Duodenal mucosa (tissue), 2 donors: ENCODE results near the gene CDC42BPB.

ENCODE experiments used
- H3K27ac ChIP-seq: one replicate; pipeline ENCODE4 v1.7.0; 2013; ENCODE audit warnings: low read depth, low read length
- H3K27me3 ChIP-seq, 2 donors: one replicate each; pipeline ENCODE4 v1.7.0; 2013; ENCODE audit warnings: low read length in 2 of 2, control low read depth in 1 of 2; ENCODE audit not compliant: insufficient read depth in 2 of 2, control insufficient read depth in 1 of 2
- H3K36me3 ChIP-seq, 2 donors: one replicate each; pipeline ENCODE4 v1.7.0; 2013; ENCODE audit warnings: low read length in 2 of 2, control low read depth in 1 of 2; ENCODE audit not compliant: insufficient read depth in 2 of 2, control insufficient read depth in 1 of 2
- H3K4me1 ChIP-seq, 2 donors: one replicate each; pipeline ENCODE4 v1.7.0; 2013; ENCODE audit warnings: low read length in 2 of 2, control low read depth in 1 of 2; ENCODE audit not compliant: insufficient read depth in 2 of 2, control insufficient read depth in 1 of 2
- H3K4me3 ChIP-seq, 2 donors: one replicate each; pipeline ENCODE4 v1.7.0; 2013; ENCODE audit warnings: low read length in 2 of 2, low read depth in 1 of 2
- H3K9ac ChIP-seq, 2 donors: one replicate each; pipeline ENCODE4 v1.7.0; 2013; ENCODE audit warnings: low read length in 2 of 2, low read depth in 1 of 2
- H3K9me3 ChIP-seq, 2 donors: one replicate each; pipeline ENCODE4 v1.7.0; 2013; ENCODE audit warnings: low read length in 2 of 2, control low read depth in 1 of 2; ENCODE audit not compliant: control insufficient read depth in 1 of 2

CDC42BPB gene

DNA sequence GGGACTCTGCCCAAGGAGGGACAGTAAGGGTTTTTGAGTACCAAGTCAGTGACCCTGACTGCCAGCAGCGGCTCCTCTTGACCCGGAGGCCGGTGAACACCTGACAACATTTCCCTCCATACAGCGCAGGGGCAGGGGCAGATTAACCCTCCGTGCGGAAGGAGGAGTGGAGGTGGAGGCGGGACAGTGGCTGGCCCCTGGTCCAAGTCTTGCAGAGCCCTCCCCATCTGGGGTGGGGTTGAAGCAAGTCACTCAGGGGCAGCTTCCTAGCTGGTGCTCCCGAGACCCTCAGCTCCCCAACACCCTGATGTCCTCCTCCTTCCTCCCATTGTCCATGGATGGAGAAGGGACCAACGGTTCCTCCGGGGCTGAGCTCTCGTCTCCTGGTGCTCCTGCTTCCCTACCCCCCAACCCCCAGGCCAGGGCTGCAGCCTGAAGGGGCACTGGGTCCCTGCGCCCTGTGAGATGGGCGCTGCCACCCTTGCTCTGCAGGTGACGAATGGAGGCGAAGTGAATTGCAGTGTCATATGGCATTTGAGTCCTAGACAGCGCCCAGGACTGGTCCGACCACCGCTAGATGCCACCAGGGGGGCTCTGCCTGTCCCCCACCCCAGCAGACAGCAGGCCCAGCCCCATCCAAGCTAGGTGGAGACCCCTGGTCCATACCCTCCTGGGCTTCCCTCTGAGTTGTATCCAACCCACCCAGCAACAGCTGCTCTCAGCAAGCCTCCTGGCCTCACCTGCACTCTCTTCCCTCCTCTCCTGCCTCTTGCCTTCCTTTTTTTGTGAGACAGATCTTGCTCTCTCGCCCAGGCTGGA is 141.8 kb downstream of the CDC42BPB start:
- Histone ChIP-seq H3K9ac (no peak overlapping the region), H3K4me1 (peaks cover 0 to 6% of the 10 kb centered on the region in 2 donors), H3K27me3 (no peaks in the 10 kb centered on the region), H3K9me3 (no peaks in the 10 kb centered on the region), H3K36me3 (peaks cover 0 to 5% of the 10 kb centered on the region in 2 donors), H3K27ac (no peak overlapping the region), H3K4me3 (no peak overlapping the region)

DNA sequence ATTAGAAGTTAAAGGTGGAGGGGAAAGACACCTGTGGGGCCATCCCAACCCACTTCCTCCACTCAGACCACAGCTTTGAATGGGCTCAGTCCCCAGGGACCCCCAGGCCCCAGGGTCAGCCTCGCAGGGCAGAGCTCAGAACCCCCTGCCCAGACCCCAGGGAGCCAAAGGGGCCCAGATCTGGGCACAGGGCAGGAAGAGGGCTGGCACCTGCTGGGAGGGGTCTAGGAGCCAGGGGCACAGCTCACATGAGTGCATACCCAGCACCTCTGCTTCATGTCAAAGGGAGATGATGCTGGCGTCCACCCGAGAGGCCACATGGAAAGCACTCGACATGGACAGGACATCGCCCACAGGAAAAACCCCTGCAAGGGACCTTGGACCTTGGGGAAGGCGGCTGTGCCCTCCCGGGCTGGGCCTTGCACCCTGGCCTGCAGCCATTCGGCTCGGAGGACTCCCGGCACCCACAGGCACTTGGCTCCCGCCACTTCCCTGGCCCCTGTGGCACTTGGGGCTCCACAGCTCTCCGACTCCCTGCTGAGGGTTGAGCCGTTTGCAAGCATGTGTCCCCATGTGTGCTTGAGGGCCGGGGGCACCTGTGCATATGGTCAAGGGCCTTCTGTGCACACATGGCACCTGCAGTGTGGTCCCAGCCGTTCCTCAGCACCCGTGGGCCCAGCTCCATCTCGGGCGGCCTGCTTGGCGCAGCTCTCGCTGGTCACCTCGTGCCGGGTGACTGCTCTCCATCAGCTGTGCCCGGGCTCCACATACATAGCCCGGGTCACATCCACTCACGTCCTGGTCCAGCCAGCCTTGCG is 142.7 kb downstream of the CDC42BPB start:
- Histone ChIP-seq H3K4me3 (no peak overlapping the region), H3K9ac (no peak overlapping the region), H3K27ac (no peak overlapping the region), H3K27me3 (no peaks in the 10 kb centered on the region), H3K4me1 (peaks cover 0 to 6% of the 10 kb centered on the region in 2 donors), H3K9me3 (no peaks in the 10 kb centered on the region), H3K36me3 (peaks cover 0 to 5% of the 10 kb centered on the region in 2 donors)

- no peak overlapping the region for H3K9ac ChIP-seq
- H3K9me3 ChIP-seq = no peaks in the 10 kb centered on the region
- no peak overlapping the region for H3K4me3 ChIP-seq
- peaks cover 0 to 6% of the 10 kb centered on the region in 2 donors for H3K36me3 ChIP-seq
- no peak overlapping the region for H3K27ac ChIP-seq
- H3K27me3 ChIP-seq = no peaks in the 10 kb centered on the region
- peaks cover 0 to 6% of the 10 kb centered on the region in 2 donors for H3K4me1 ChIP-seq
Observed at GRCh38 chr14:102913341-102914211, 143.8 kb downstream of the CDC42BPB start.

DNA sequence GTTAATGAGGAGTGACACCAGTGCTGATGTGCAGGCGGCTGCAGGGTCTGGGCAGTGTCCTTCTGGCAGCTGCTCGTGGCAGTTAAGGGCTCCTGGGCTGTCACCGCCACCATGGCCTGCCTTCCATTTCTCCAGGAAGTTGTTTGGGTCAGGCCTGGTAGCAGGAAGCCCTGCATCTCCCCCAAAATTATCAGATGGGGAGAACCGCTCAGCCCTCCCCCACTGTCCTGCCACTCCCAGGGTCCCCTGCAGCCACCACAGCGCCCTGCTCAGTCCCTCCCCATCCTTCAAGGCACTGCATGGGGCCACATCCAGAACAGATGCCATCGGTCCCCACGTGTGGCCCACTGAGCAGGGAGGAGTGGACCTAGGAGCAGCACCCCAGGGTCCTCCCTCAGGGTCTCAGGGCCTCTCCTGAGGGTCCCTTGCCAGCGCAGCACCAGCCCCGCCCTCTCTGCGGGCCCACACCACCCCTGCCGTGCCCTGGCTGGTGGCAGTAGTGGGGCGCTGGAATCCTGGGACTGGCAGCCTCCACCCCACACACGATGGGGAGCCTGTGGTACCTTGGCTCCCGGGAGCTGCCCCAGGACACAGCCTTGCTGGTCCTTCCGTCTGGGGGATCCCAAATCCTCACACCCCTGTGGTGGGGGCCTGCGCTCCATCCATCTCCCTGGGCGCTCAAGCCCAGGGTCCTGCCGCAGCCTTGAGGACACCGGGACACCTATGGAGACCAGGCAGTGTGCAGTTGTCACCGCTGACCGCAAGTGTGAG is 145.2 kb downstream of the CDC42BPB start:
- no peak overlapping the region for H3K4me3 ChIP-seq
- H3K27ac ChIP-seq = no peak overlapping the region
- H3K9me3 ChIP-seq = no peaks in the 10 kb centered on the region
- peaks cover 0 to 6% of the 10 kb centered on the region in 2 donors for H3K4me1 ChIP-seq
- H3K36me3 ChIP-seq = peaks cover 0 to 14% of the 10 kb centered on the region in 2 donors
- no peaks in the 10 kb centered on the region for H3K27me3 ChIP-seq
- H3K9ac ChIP-seq = no peak overlapping the region

DNA sequence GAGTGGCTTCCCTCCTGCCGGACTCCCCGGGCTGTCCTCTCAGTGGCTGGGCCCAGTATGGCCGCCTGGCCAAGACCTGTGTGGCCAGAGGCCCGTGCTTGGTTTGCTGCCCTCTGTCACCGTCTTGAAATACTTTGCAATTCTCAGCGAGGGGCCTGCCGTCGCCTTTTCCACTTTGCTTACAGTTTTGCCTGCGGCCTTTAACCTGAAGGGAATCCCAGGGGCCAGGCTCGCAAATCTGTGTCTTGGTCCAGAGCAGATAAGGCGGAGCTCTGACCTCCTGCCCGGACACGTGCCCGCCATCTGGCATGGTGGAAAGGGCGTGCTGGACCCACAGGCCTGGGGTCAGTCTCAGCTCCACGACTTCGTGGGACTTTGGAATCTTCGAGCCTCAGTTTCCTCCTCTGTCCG is 145.8 kb downstream of the CDC42BPB start:
- no peaks in the 10 kb centered on the region for H3K9me3 ChIP-seq
- H3K4me1 ChIP-seq = peaks cover 0 to 6% of the 10 kb centered on the region in 2 donors
- peaks cover 0 to 19% of the 10 kb centered on the region in 2 donors for H3K36me3 ChIP-seq
- no peaks in the 10 kb centered on the region for H3K27me3 ChIP-seq
- H3K4me3 ChIP-seq = no peak overlapping the region
- no peak overlapping the region for H3K9ac ChIP-seq
- no peak overlapping the region for H3K27ac ChIP-seq

GRCh38 chr14:102910442-102910841 is 146.9 kb downstream of the CDC42BPB start:
- Histone ChIP-seq H3K4me3 (no peak overlapping the region), H3K4me1 (peaks cover 0 to 6% of the 10 kb centered on the region in 2 donors), H3K27ac (no peak overlapping the region), H3K36me3 (peaks cover 3 to 25% of the 10 kb centered on the region in 2 donors), H3K9ac (no peak overlapping the region), H3K27me3 (no peaks in the 10 kb centered on the region), H3K9me3 (no peaks in the 10 kb centered on the region)

- Histone ChIP-seq H3K9ac (no peak overlapping the region), H3K27me3 (no peaks in the 10 kb centered on the region), H3K36me3 (peaks cover 8 to 30% of the 10 kb centered on the region in 2 donors), H3K4me1 (peaks cover 0 to 6% of the 10 kb centered on the region in 2 donors), H3K4me3 (no peak overlapping the region), H3K27ac (no peak overlapping the region), H3K9me3 (no peaks in the 10 kb centered on the region)
Observed at GRCh38 chr14:102909911-102910310, 147.4 kb downstream of the CDC42BPB start.

DNA sequence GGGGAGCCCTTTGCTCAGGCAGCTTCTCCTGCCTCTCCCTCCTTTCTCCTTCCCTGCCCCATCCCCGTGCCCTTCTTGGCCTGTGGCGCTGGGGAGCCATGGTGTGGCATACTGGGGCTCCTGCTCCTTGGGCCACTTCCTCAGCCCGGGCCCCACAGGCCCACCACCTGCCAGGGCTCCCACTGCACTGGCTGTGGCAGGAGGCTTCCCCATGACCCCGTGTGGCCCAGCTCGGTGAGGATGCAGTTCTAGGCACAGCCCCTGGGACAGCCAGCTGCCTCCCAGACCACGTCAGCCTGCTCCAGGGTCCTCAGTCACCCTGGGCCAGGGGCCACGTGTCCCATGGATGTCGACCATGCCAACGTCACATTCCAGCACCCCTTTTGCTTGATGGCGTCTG is 147.9 kb downstream of the CDC42BPB start:
- H3K9me3 ChIP-seq = no peaks in the 10 kb centered on the region
- no peak overlapping the region for H3K4me3 ChIP-seq
- no peak overlapping the region for H3K9ac ChIP-seq
- no peaks in the 10 kb centered on the region for H3K27me3 ChIP-seq
- H3K4me1 ChIP-seq = peaks cover 0 to 4% of the 10 kb centered on the region in 2 donors
- no peak overlapping the region for H3K27ac ChIP-seq
- peaks cover 8 to 32% of the 10 kb centered on the region in 2 donors for H3K36me3 ChIP-seq

GRCh38 chr14:102908766-102909455 is 148.4 kb downstream of the CDC42BPB start:
- H3K4me1 ChIP-seq = no peaks in the 10 kb centered on the region
- H3K36me3 ChIP-seq = peaks cover 8 to 36% of the 10 kb centered on the region in 2 donors
- H3K4me3 ChIP-seq = no peak overlapping the region
- no peaks in the 10 kb centered on the region for H3K27me3 ChIP-seq
- H3K9me3 ChIP-seq = no peaks in the 10 kb centered on the region
- H3K9ac ChIP-seq = no peak overlapping the region
- no peak overlapping the region for H3K27ac ChIP-seq
